DMS 273 (cell line): ENCODE measurements around the gene HAND2.

Source experiments
- DNase-seq: peaks from one replicate; lab custom pipeline; 2025; ENCODE audit not compliant: unreplicated experiment; lab: John Stamatoyannopoulos, UW

The HAND2 gene

GRCh38 chr4:173478201-173478912 lies 51.7 kb downstream of the HAND2 start:
- no peak for DNase-seq

DNA sequence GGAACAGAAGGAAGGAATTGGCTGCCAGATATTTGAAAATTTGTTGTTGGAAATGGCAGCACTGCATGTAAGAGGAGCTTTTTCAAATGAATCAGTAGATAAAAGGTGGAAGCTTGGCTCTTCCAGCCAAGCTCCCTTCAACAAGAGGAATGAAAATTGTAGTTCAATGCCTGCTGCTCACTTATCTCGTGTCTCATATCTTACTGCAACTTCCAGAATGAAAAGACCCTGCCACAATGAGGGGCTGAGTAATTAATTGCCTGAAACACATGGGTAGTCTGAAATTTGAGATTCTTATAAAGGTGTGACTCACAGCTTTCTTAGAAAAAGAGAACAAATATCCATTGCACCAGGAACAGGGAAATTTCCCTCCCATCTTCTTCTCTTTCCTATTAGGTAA lies 53.0 kb downstream of the HAND2 start:
- DNase-seq, result peak; percentile 3
